IMR-90 (cell line): ENCODE data around the gene INF2. TPM values are rescaled to one million over a fixed set of nuclear protein-coding genes. Genes with fewer than 3 reads are reported as not detected.

ENCODE experiments used
- ATAC-seq: fragments of 200-7000 bp; cut with Tn5 transposase; 2 replicates; pipeline ENCODE4 v1.9.1; 2020; ENCODE audit warnings: low read depth, mild to moderate bottlenecking, moderate library complexity
- BruUV-seq: library from RNA; stranded (reverse); fragments of 400-500 nt; replicated peaks from 2 replicates; lab custom pipeline; 2021; lab: Mats Ljungman, UMichigan
- CTCF ChIA-PET: fragments of 300-600 bp; formaldehyde crosslinking; extraction: SDS; loops from one replicate; lab custom pipeline; 2021; ENCODE audit warnings: antibody characterized with exemption; lab: Yijun Ruan, JAX
- POLR2A ChIA-PET: fragments of 300-600 bp; sonication (Branson Sonifier 250); formaldehyde crosslinking; loops from one replicate; lab custom pipeline; 2022; ENCODE audit warnings: antibody characterized with exemption; ENCODE audit not compliant: unreplicated experiment; lab: Charles Lee
- DNase-seq: peaks from one replicate; pipeline ENCODE4 v3.0.0; 2013
- H2AFZ ChIP-seq: replicated peaks from 2 replicates; pipeline ENCODE3; 2013; ENCODE audit warnings: low read length, mild to moderate bottlenecking; ENCODE audit not compliant: poor library complexity
- H2AK5ac ChIP-seq: 2 replicates; pipeline ENCODE4 v1.6.1; 2013; ENCODE audit warnings: low read depth, low read length, inconsistent platforms
- H2AK9ac ChIP-seq: replicated peaks from 2 replicates; pipeline ENCODE3; 2013; ENCODE audit warnings: mild to moderate bottlenecking, low read depth, low read length, moderate library complexity; ENCODE audit not compliant: poor library complexity
- H2BK120ac ChIP-seq: 2 replicates; pipeline ENCODE4 v1.6.1; 2013; ENCODE audit warnings: low read depth, low read length, inconsistent platforms
- H2BK15ac ChIP-seq: 3 replicates; pipeline ENCODE4 v1.6.1; 2013; ENCODE audit warnings: low read depth, low read length, inconsistent platforms
- H2BK20ac ChIP-seq: 2 replicates; pipeline ENCODE4 v1.6.1; 2013; ENCODE audit warnings: low read depth, mild to moderate bottlenecking, inconsistent platforms, low read length, moderate library complexity
- H2BK5ac ChIP-seq: 2 replicates; pipeline ENCODE4 v1.6.1; 2013; ENCODE audit warnings: mild to moderate bottlenecking, low read depth, low read length, inconsistent platforms; ENCODE audit not compliant: poor library complexity, severe bottlenecking
- H3K14ac ChIP-seq: replicated peaks from 2 replicates; pipeline ENCODE4 v1.6.1; 2013; ENCODE audit warnings: low read depth, low read length, inconsistent platforms
- H3K18ac ChIP-seq: 2 replicates; pipeline ENCODE4 v1.6.1; 2013; ENCODE audit warnings: low read depth, low read length, control low read depth
- H3K23ac ChIP-seq: 2 replicates; pipeline ENCODE4 v1.6.1; 2013; ENCODE audit warnings: low read depth, low read length, inconsistent platforms
- H3K27ac ChIP-seq: 2 replicates; pipeline ENCODE4 v1.5.1; 2013; ENCODE audit warnings: mild to moderate bottlenecking, control low read depth, low read length; ENCODE audit not compliant: insufficient read depth
- H3K27me3 ChIP-seq: 2 replicates; pipeline ENCODE4 v1.6.1; 2013; ENCODE audit warnings: low read length; ENCODE audit not compliant: control insufficient read depth, insufficient read depth
- H3K36me3 ChIP-seq: 2 replicates; pipeline ENCODE4 v1.6.1; 2013; ENCODE audit warnings: low read length, mixed read lengths; ENCODE audit not compliant: control insufficient read depth, insufficient read depth
- H3K4ac ChIP-seq: 2 replicates; pipeline ENCODE4 v1.6.1; 2013; ENCODE audit warnings: low read depth, low read length, inconsistent platforms
- H3K4me1 ChIP-seq: 2 replicates; pipeline ENCODE4 v1.6.1; 2013; ENCODE audit warnings: low read length, mixed read lengths; ENCODE audit not compliant: control insufficient read depth, insufficient read depth
- H3K4me2 ChIP-seq: 2 replicates; pipeline ENCODE4 v1.6.1; 2013; ENCODE audit warnings: low read depth, mild to moderate bottlenecking, control low read depth, low read length, moderate library complexity
- H3K4me3 ChIP-seq: 2 replicates; pipeline ENCODE4 v1.5.1; 2013; ENCODE audit warnings: low read depth, mild to moderate bottlenecking, control low read depth, low read length, moderate library complexity; ENCODE audit not compliant: insufficient read depth
- H3K56ac ChIP-seq: 2 replicates; pipeline ENCODE4 v1.6.1; 2013; ENCODE audit warnings: low read length, inconsistent platforms; ENCODE audit not compliant: insufficient read depth; ENCODE audit errors: extremely low read depth
- H3K79me1 ChIP-seq, 2 experiments: 2 replicates each; pipeline ENCODE4 v1.6.1; 2013; ENCODE audit warnings: low read length in 2 of 2, inconsistent platforms in 1 of 2, low read depth in 1 of 2
- H3K9ac ChIP-seq: 2 replicates; pipeline ENCODE4 v1.6.1; 2013; ENCODE audit warnings: low read depth, low read length, control low read depth
- H3K9me1 ChIP-seq: 2 replicates; pipeline ENCODE4 v1.6.1; 2013; ENCODE audit warnings: low read length, inconsistent platforms; ENCODE audit not compliant: insufficient read depth
- H3K9me3 ChIP-seq: 2 replicates; pipeline ENCODE4 v1.6.1; 2013; ENCODE audit warnings: low read length; ENCODE audit not compliant: control insufficient read depth, insufficient read depth
- H4K20me1 ChIP-seq: 2 replicates; pipeline ENCODE4 v1.6.1; 2013; ENCODE audit warnings: low read length, inconsistent platforms; ENCODE audit not compliant: insufficient read depth
- H4K5ac ChIP-seq: 2 replicates; pipeline ENCODE4 v1.6.1; 2013; ENCODE audit warnings: mild to moderate bottlenecking, low read depth, low read length, control low read depth
- H4K8ac ChIP-seq, 2 experiments: 2 replicates each; pipeline ENCODE4 v1.6.1; 2013; ENCODE audit warnings: low read depth in 2 of 2, low read length in 2 of 2, control low read depth in 1 of 2, inconsistent platforms in 1 of 2
- H4K91ac ChIP-seq: 2 replicates; pipeline ENCODE4 v1.6.1; 2013; ENCODE audit warnings: low read depth, low read length, inconsistent platforms; ENCODE audit not compliant: insufficient read depth
- CEBPB ChIP-seq: IDR thresholded peaks from 2 replicates; pipeline ENCODE4 v1.6.1; 2012; ENCODE audit warnings: low read depth, low read length, improper control_type of control experiment
- MAFK ChIP-seq: IDR thresholded peaks from 2 replicates; pipeline ENCODE4 v1.6.1; 2012; ENCODE audit warnings: low read depth, low read length, improper control_type of control experiment
- MXI1 ChIP-seq: IDR thresholded peaks from 2 replicates; pipeline ENCODE4 v1.6.1; 2012; ENCODE audit warnings: low read depth, mild to moderate bottlenecking, low read length, moderate library complexity, borderline replicate concordance
- POLR2A ChIP-seq: IDR thresholded peaks from 2 replicates; pipeline ENCODE4 v1.6.1; 2012; ENCODE audit warnings: mild to moderate bottlenecking, low read depth, low read length
- RCOR1 ChIP-seq: IDR thresholded peaks from 2 replicates; pipeline ENCODE4 v1.6.1; 2012; ENCODE audit warnings: mild to moderate bottlenecking, low read length, improper control_type of control experiment; ENCODE audit not compliant: insufficient replicate concordance
- RFX5 ChIP-seq: IDR thresholded peaks from 2 replicates; pipeline ENCODE4 v1.8.0; 2012; ENCODE audit warnings: low read depth, mild to moderate bottlenecking, low read length, moderate library complexity
- SMC3 ChIP-seq: fragments of 150-350 bp; IDR thresholded peaks from 2 replicates; pipeline ENCODE4 v1.6.1; 2016; ENCODE audit warnings: low read depth, mild to moderate bottlenecking, antibody characterized with exemption, low read length, moderate library complexity
- WGBS, 2 experiments: methylation state at CpG; one replicate each; pipeline versions ENCODE4 v1.1.5 to v1.1.7; 2013; ENCODE audit warnings: missing lambda C conversion rate in 2 of 2; ENCODE audit not compliant: insufficient read length in 1 of 2; ENCODE audit errors: extremely low coverage in 2 of 2; 5-methylcytosine and 5-hydroxymethylcytosine counted together
- dilution Hi-C: fragments of 300-500 bp; cut with HindIII; formaldehyde crosslinking; loops from one replicate; pipeline ENCODE4 v1.14.3; 2018; ENCODE audit warnings: low sequenced_read_pairs; ENCODE audit not compliant: unreplicated experiment
- in situ Hi-C: fragments of 300-500 bp; cut with MboI; formaldehyde crosslinking; loops from 3 replicates; pipeline ENCODE4 v1.14.3; 2019; ENCODE audit warnings: low sequenced_read_pairs, inconsistent platforms, mixed read lengths
- intact Hi-C: fragments of 100-400 bp; cut with micrococcal nuclease; formaldehyde crosslinking; loops from 2 replicates; pipeline ENCODE4 v1.10.0; 2022
- polyA plus RNA-seq, 3 experiments: library from polyadenylated mRNA; depleted of rRNA; stranded (reverse); fragments of >200 nt; gene quantifications; 2 replicates each; pipeline ENCODE4 v1.2.3, GENCODE V29; 2012; ENCODE audit warnings: low replicate concordance in 1 of 3
- total RNA-seq: library from RNA; depleted of rRNA; stranded (reverse); fragments of >200 nt; gene quantifications from 2 replicates; pipeline ENCODE4 v1.2.3, GENCODE V29; 2012
- TF ChIP-seq, protein P1 (sequence below): conservative IDR thresholded peaks from 2 replicates; pipeline ENCODE4 v1.5.1; 2012; ENCODE audit warnings: mild to moderate bottlenecking, low read depth, low read length, improper control_type of control experiment
- TF ChIP-seq, protein P2 (sequence below): fragments of 150-350 bp; IDR thresholded peaks from 2 replicates; pipeline ENCODE4 v1.6.1; 2016; ENCODE audit warnings: low read depth, mild to moderate bottlenecking, low read length, moderate library complexity, borderline replicate concordance
- TF ChIP-seq, protein P3 (sequence below): fragments of 150-350 bp; IDR thresholded peaks from 2 replicates; pipeline ENCODE4 v1.6.1; 2017; ENCODE audit warnings: mild to moderate bottlenecking, antibody characterized with exemption, low read length, low read depth

The INF2 gene
- total and polyA plus RNA-seq, 2 of the 4 experiments (the other 2 are of a cell fraction) = 16.8 to 62.1 TPM

DNA sequence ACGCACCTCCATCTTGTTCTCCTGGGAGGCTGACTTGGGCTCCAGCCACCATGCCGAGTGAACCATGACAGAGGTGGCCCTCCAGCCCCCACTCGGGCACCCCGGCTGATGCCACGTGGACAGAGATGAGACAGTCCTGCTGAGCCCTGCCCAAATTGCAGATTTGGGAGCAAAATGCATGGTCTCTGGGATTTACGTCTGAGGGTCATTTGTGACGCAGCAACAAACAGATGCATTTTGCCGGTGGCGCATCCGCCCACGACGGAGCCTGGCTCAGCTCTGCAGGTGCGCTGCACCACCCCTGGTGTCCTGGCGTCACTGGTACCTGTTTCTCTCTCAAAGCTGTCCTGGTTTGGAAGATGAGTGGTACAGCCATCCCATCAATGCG is 31.1 kb upstream of the INF2 start:
- 91% methylated on average over 8 of the region's 15 CpGs; no CpG with 5 or more reads in 1 of the 2 experiments for WGBS, 2 experiments
- H4K5ac ChIP-seq = no peak overlapping the region
- H4K91ac ChIP-seq = no peak overlapping the region
- no peak for ATAC-seq
- no peak overlapping the region for H2BK20ac ChIP-seq
- no peak overlapping the region for H3K56ac ChIP-seq
- H3K79me1 ChIP-seq = no peaks in the 10 kb centered on the region
- no peaks in the 10 kb centered on the region for H3K9me1 ChIP-seq
- H3K9ac ChIP-seq = no peak overlapping the region
- peaks cover 15% of the 10 kb centered on the region; the same call in 1 of the 2 replicates for H3K27me3 ChIP-seq
- no peaks in the 10 kb centered on the region for H4K20me1 ChIP-seq
- H3K4me2 ChIP-seq = no peak overlapping the region
- no peak overlapping the region for H2AK5ac ChIP-seq
- H3K14ac ChIP-seq = no peak overlapping the region
- no peak for DNase-seq
- TF ChIP-seq, protein P1, sequence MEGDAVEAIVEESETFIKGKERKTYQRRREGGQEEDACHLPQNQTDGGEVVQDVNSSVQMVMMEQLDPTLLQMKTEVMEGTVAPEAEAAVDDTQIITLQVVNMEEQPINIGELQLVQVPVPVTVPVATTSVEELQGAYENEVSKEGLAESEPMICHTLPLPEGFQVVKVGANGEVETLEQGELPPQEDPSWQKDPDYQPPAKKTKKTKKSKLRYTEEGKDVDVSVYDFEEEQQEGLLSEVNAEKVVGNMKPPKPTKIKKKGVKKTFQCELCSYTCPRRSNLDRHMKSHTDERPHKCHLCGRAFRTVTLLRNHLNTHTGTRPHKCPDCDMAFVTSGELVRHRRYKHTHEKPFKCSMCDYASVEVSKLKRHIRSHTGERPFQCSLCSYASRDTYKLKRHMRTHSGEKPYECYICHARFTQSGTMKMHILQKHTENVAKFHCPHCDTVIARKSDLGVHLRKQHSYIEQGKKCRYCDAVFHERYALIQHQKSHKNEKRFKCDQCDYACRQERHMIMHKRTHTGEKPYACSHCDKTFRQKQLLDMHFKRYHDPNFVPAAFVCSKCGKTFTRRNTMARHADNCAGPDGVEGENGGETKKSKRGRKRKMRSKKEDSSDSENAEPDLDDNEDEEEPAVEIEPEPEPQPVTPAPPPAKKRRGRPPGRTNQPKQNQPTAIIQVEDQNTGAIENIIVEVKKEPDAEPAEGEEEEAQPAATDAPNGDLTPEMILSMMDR = no peak
- TF ChIP-seq, protein P2, sequence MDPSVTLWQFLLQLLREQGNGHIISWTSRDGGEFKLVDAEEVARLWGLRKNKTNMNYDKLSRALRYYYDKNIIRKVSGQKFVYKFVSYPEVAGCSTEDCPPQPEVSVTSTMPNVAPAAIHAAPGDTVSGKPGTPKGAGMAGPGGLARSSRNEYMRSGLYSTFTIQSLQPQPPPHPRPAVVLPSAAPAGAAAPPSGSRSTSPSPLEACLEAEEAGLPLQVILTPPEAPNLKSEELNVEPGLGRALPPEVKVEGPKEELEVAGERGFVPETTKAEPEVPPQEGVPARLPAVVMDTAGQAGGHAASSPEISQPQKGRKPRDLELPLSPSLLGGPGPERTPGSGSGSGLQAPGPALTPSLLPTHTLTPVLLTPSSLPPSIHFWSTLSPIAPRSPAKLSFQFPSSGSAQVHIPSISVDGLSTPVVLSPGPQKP = no peak
- TF ChIP-seq MXI1 = no peak
- no peak for TF ChIP-seq SMC3
- no peak for TF ChIP-seq RCOR1
- no peak for TF ChIP-seq MAFK
- no peak for TF ChIP-seq RFX5
- TF ChIP-seq POLR2A = no peak
- no peak for TF ChIP-seq CEBPB
- TF ChIP-seq, protein P3, sequence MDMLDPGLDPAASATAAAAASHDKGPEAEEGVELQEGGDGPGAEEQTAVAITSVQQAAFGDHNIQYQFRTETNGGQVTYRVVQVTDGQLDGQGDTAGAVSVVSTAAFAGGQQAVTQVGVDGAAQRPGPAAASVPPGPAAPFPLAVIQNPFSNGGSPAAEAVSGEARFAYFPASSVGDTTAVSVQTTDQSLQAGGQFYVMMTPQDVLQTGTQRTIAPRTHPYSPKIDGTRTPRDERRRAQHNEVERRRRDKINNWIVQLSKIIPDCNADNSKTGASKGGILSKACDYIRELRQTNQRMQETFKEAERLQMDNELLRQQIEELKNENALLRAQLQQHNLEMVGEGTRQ = no peak
- no peak overlapping the region for H3K4me3 ChIP-seq
- no peaks in the 10 kb centered on the region for H3K36me3 ChIP-seq
- no peak overlapping the region for H3K23ac ChIP-seq
- no peak overlapping the region for H4K8ac ChIP-seq
- intact Hi-C loops (no loop called here), dilution Hi-C loops (no loop called here), in situ Hi-C loops (loop anchor here (5.0 kb wide), 1 partner anchor 49 kb away; no protein-coding TSS in a partner anchor)
- ChIA-PET CTCF (interaction anchor here (0.9 kb wide), 1 partner anchor 13 kb away, joined by 3 read pairs; no protein-coding TSS in a partner anchor), POLR2A (no interaction called here)
- H2AK9ac ChIP-seq = no peak overlapping the region
- H3K18ac ChIP-seq = no peak overlapping the region
- no peak overlapping the region for H2BK120ac ChIP-seq
- H2AFZ ChIP-seq = no peak overlapping the region
- no peaks in the 10 kb centered on the region for H3K4me1 ChIP-seq
- no peak overlapping the region for H3K27ac ChIP-seq
- H2BK5ac ChIP-seq = no peak overlapping the region
- peaks cover 16% of the 10 kb centered on the region for H3K9me3 ChIP-seq
- H2BK15ac ChIP-seq = no peak overlapping the region
- no peak overlapping the region for H3K4ac ChIP-seq
- no TSS peak for BruUV-seq
